Nephron progenitor cell (in vitro differentiated cells): ENCODE results near the gene FTO.

Experiments
- DNase-seq: peaks from one replicate; pipeline ENCODE4 v3.0.0; 2021
- H3K27ac Mint-ChIP-seq: 2 replicates; pipeline ENCODE4 v1.8.0; 2021; ENCODE audit warnings: mild to moderate bottlenecking, moderate library complexity, mixed read lengths
- H3K27me3 Mint-ChIP-seq: 2 replicates; pipeline ENCODE4 v1.8.0; 2021; ENCODE audit warnings: mild to moderate bottlenecking, low read depth, mixed read lengths; ENCODE audit not compliant: poor library complexity
- H3K36me3 Mint-ChIP-seq: 2 replicates; pipeline ENCODE4 v1.8.0; 2021; ENCODE audit warnings: low read depth, mixed read lengths
- H3K4me1 Mint-ChIP-seq: 2 replicates; pipeline ENCODE4 v1.8.0; 2021; ENCODE audit warnings: mixed read lengths
- H3K4me3 Mint-ChIP-seq: 2 replicates; pipeline ENCODE4 v1.8.0; 2021; ENCODE audit warnings: mild to moderate bottlenecking, moderate library complexity, mixed read lengths
- H3K9me3 Mint-ChIP-seq: 2 replicates; pipeline ENCODE4 v1.8.0; 2021; ENCODE audit warnings: mild to moderate bottlenecking, moderate library complexity, mixed read lengths
- CTCF ChIP-seq: fragments of 200-600 bp; sonication (generic); IDR thresholded peaks from 2 replicates; pipeline ENCODE4 v1.5.0; 2021; ENCODE audit warnings: antibody characterized with exemption

Gene FTO

GRCh38 chr16:54069601-54070239 is 365.8 kb downstream of the FTO start:
- peaks cover 3% of the 10 kb centered on the region for H3K27me3 Mint-ChIP-seq
- no peak overlapping the region for H3K27ac Mint-ChIP-seq
- no peak for DNase-seq
- TF ChIP-seq CTCF = no peak
- peaks cover 8% of the 10 kb centered on the region for H3K36me3 Mint-ChIP-seq
- no peaks in the 10 kb centered on the region for H3K9me3 Mint-ChIP-seq
- H3K4me3 Mint-ChIP-seq = no peak overlapping the region
- H3K4me1 Mint-ChIP-seq = peaks cover 41% of the 10 kb centered on the region

GRCh38 chr16:54070789-54071343 is 366.9 kb downstream of the FTO start:
- Mint-ChIP-seq H3K4me3 (no peak overlapping the region), H3K9me3 (no peaks in the 10 kb centered on the region), H3K4me1 (peaks cover 39% of the 10 kb centered on the region), H3K27me3 (peaks cover 4% of the 10 kb centered on the region), H3K27ac (peak overlapping the region; percentile 71), H3K36me3 (peaks cover 9% of the 10 kb centered on the region)
- no peak for DNase-seq
- no peak for TF ChIP-seq CTCF

- TF ChIP-seq CTCF = no peak
Measured at GRCh38 chr16:54071514-54071913, 367.6 kb downstream of the FTO start.

GRCh38 chr16:54072237-54072636 is 368.3 kb downstream of the FTO start:
- Mint-ChIP-seq H3K27ac (no peak overlapping the region), H3K4me3 (no peak overlapping the region), H3K4me1 (peaks cover 38% of the 10 kb centered on the region), H3K27me3 (peaks cover 4% of the 10 kb centered on the region), H3K36me3 (peaks cover 9% of the 10 kb centered on the region), H3K9me3 (no peaks in the 10 kb centered on the region)
- DNase-seq = no peak
- TF ChIP-seq CTCF = no peak

More at GRCh38 chr16:54071514-54071913, 367.6 kb downstream of the FTO start:
- Mint-ChIP-seq H3K27me3 (peaks cover 4% of the 10 kb centered on the region), H3K4me3 (no peak overlapping the region), H3K4me1 (peaks cover 37% of the 10 kb centered on the region), H3K9me3 (no peaks in the 10 kb centered on the region), H3K27ac (peak overlapping the region; percentile 71), H3K36me3 (peaks cover 9% of the 10 kb centered on the region)
- no peak for DNase-seq

GRCh38 chr16:54073356-54073755 is 369.4 kb downstream of the FTO start:
- Mint-ChIP-seq H3K27ac (peak overlapping the region; percentile 7), H3K9me3 (no peaks in the 10 kb centered on the region), H3K4me1 (peaks cover 46% of the 10 kb centered on the region), H3K4me3 (no peak overlapping the region), H3K36me3 (peaks cover 9% of the 10 kb centered on the region), H3K27me3 (peaks cover 4% of the 10 kb centered on the region)
- TF ChIP-seq CTCF = no peak
- DNase-seq = no peak

GRCh38 chr16:54075446-54075845 is 371.5 kb downstream of the FTO start:
- H3K4me1 Mint-ChIP-seq = peaks cover 42% of the 10 kb centered on the region
- H3K27ac Mint-ChIP-seq = no peak overlapping the region
- peaks cover 9% of the 10 kb centered on the region for H3K36me3 Mint-ChIP-seq
- no peak for DNase-seq
- TF ChIP-seq CTCF = no peak
- H3K4me3 Mint-ChIP-seq = no peak overlapping the region
- no peaks in the 10 kb centered on the region for H3K9me3 Mint-ChIP-seq
- H3K27me3 Mint-ChIP-seq = peaks cover 4% of the 10 kb centered on the region
